ENCODE data around the gene RASSF7. TPM values are rescaled to one million over a fixed set of nuclear protein-coding genes. Genes with fewer than 3 reads are reported as not detected.

Gene RASSF7
- total RNA-seq, 1 experiment from 2014 or later: 32.5 TPM

GRCh38 chr11:528815-529727 lies 31.7 kb upstream of the RASSF7 start:
- peaks cover 1% of the 10 kb centered on the region for H3K9me3 Mint-ChIP-seq
- POLR2A ChIA-PET: no interaction called here
- DNase-seq (ENCODE audit: low spot score) (no peak), ATAC-seq (no peak)
- H3K27ac Mint-ChIP-seq: no peak overlapping the region
- no peaks in the 10 kb centered on the region for H3K4me1 Mint-ChIP-seq
- TF ChIP-seq, protein P1, sequence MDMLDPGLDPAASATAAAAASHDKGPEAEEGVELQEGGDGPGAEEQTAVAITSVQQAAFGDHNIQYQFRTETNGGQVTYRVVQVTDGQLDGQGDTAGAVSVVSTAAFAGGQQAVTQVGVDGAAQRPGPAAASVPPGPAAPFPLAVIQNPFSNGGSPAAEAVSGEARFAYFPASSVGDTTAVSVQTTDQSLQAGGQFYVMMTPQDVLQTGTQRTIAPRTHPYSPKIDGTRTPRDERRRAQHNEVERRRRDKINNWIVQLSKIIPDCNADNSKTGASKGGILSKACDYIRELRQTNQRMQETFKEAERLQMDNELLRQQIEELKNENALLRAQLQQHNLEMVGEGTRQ (CRISPR knock-in tag; IDR thresholded peaks at IDR 0.05): no peak
- TF ChIP-seq NFE2L1 (CRISPR knock-in tag; IDR thresholded peaks at IDR 0.05) (no peak), GABPB1 (CRISPR knock-in tag; IDR thresholded peaks at IDR 0.05) (no peak), ZBTB21 (CRISPR knock-in tag; IDR thresholded peaks at IDR 0.05; ENCODE audit: borderline replicate concordance) (no peak), ATF6 (CRISPR knock-in tag; IDR thresholded peaks at IDR 0.05) (no peak), ELF4 (CRISPR knock-in tag; IDR thresholded peaks at IDR 0.05; ENCODE audit: low read depth) (no peak), SMAD3 (CRISPR knock-in tag; IDR thresholded peaks at IDR 0.05; ENCODE audit: borderline replicate concordance) (no peak), ZNF263 (CRISPR knock-in tag; IDR thresholded peaks at IDR 0.05; ENCODE audit: low read depth) (no peak), MXD4 (CRISPR knock-in tag; IDR thresholded peaks at IDR 0.05; ENCODE audit: borderline replicate concordance) (no peak), RELA (CRISPR knock-in tag; IDR thresholded peaks at IDR 0.05; ENCODE audit: borderline replicate concordance) (no peak), CREM (CRISPR knock-in tag; IDR thresholded peaks at IDR 0.05) (no peak), ZNF416 (CRISPR knock-in tag; IDR thresholded peaks at IDR 0.05) (no peak), NFATC4 (CRISPR knock-in tag; IDR thresholded peaks at IDR 0.05) (no peak), KAT7 (CRISPR knock-in tag; IDR thresholded peaks at IDR 0.05; ENCODE audit: borderline replicate concordance) (no peak), HMGA2 (CRISPR knock-in tag; IDR thresholded peaks at IDR 0.05) (no peak), TEAD1 (CRISPR knock-in tag; IDR thresholded peaks at IDR 0.05) (no peak), JAZF1 (CRISPR knock-in tag; IDR thresholded peaks at IDR 0.05) (no peak), ETV6 (CRISPR knock-in tag; IDR thresholded peaks at IDR 0.05) (no peak)
- TF ChIP-seq, protein P2, sequence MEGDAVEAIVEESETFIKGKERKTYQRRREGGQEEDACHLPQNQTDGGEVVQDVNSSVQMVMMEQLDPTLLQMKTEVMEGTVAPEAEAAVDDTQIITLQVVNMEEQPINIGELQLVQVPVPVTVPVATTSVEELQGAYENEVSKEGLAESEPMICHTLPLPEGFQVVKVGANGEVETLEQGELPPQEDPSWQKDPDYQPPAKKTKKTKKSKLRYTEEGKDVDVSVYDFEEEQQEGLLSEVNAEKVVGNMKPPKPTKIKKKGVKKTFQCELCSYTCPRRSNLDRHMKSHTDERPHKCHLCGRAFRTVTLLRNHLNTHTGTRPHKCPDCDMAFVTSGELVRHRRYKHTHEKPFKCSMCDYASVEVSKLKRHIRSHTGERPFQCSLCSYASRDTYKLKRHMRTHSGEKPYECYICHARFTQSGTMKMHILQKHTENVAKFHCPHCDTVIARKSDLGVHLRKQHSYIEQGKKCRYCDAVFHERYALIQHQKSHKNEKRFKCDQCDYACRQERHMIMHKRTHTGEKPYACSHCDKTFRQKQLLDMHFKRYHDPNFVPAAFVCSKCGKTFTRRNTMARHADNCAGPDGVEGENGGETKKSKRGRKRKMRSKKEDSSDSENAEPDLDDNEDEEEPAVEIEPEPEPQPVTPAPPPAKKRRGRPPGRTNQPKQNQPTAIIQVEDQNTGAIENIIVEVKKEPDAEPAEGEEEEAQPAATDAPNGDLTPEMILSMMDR (IDR thresholded peaks at IDR 0.05): no peak
- TF ChIP-seq, protein P3, sequence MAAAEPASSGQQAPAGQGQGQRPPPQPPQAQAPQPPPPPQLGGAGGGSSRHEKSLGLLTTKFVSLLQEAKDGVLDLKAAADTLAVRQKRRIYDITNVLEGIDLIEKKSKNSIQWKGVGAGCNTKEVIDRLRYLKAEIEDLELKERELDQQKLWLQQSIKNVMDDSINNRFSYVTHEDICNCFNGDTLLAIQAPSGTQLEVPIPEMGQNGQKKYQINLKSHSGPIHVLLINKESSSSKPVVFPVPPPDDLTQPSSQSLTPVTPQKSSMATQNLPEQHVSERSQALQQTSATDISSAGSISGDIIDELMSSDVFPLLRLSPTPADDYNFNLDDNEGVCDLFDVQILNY (CRISPR knock-in tag; IDR thresholded peaks at IDR 0.05): no peak
- CTCF ChIA-PET: no interaction called here
- peaks cover 5% of the 10 kb centered on the region for H3K36me3 Mint-ChIP-seq
- peaks cover 3% of the 10 kb centered on the region for H3K27me3 Mint-ChIP-seq (ENCODE audit: low read depth)
- no peak overlapping the region for H3K4me3 Mint-ChIP-seq
